ENCODE measurements around the gene TRERF1. TPM values are rescaled to one million over a fixed set of nuclear protein-coding genes. Genes with fewer than 3 reads are reported as not detected.

TRERF1 gene
- polyA plus RNA-seq, 1 donor (not counting 4 experiments of a cell fraction or from before 2014, with no cell fraction given): 4.8 TPM

- Histone ChIP-seq H4K20me1 (ENCODE audit: control insufficient read depth, extremely low read depth, insufficient read depth, low read length) (no peaks in the 10 kb centered on the region), H3K9me3 (ENCODE audit: control insufficient read depth, low read depth, low read length) (no peaks in the 10 kb centered on the region), H3K9ac (ENCODE audit: control insufficient read depth, extremely low read depth, insufficient read depth, low read length) (peak overlapping the region; percentile 80), H3K36me3 (ENCODE audit: control insufficient read depth in 2 of 2, extremely low read depth in 1 of 2, insufficient read depth in 2 of 2, low read length in 2 of 2) (no peaks in the 10 kb centered on the region), H3K79me2 (ENCODE audit: control insufficient read depth, insufficient read depth, low read length) (peaks cover 31% of the 10 kb centered on the region), H3K4me1 (ENCODE audit: control insufficient read depth, extremely low read depth, insufficient read depth, low read length) (peaks cover 36% of the 10 kb centered on the region), H3K27ac (ENCODE audit: control insufficient read depth, insufficient read depth, low read length) (peak overlapping the region; percentile 69), H3K4me3 (ENCODE audit: control insufficient read depth in 2 of 3, extremely low read depth in 1 of 3, insufficient read depth in 2 of 3, low read depth in 1 of 3, low read length in 3 of 3) (peak overlapping the region; percentile 69 to 92 (median 81)), H3K4me2 (ENCODE audit: control insufficient read depth, extremely low read depth, insufficient read depth, low read depth, low read length) (peak overlapping the region; percentile 100), H3K27me3 (ENCODE audit: control insufficient read depth, extremely low read depth, insufficient read depth, low read length) (no peaks in the 10 kb centered on the region), H3K9me1 (ENCODE audit: control insufficient read depth, extremely low read depth, insufficient read depth, low read length) (no peaks in the 10 kb centered on the region), H2AFZ (ENCODE audit: control insufficient read depth, low read length) (peak overlapping the region; percentile 80)
- TF ChIP-seq EZH2 (IDR thresholded peaks at IDR 0.05; ENCODE audit: low read length) (no peak), CTCF (optimal IDR thresholded peaks at IDR 0.05 in 1 of 3, IDR thresholded peaks at IDR 0.05 in 1 of 3, conservative IDR thresholded peaks at IDR 0.05 in 1 of 3; ENCODE audit: extremely low read depth in 1 of 3, insufficient read depth in 2 of 3, low read length in 3 of 3) (no peak)
- FAIRE-seq (no peak), DNase-seq (ENCODE audit: low read depth, low spot score) (no peak)
- dilution Hi-C loops (cut with MboI; ENCODE audit: extremely low pct_ligation_motif_present, low sequenced_read_pairs): no loop called here
Measured at GRCh38 chr6:42452171-42453030, 675 bp upstream of the TRERF1 start.

GRCh38 chr6:42450477-42451332, 1.0 kb downstream of the TRERF1 start:
- H3K27ac ChIP-seq (ENCODE audit: control insufficient read depth, insufficient read depth, low read length): peak overlapping the region; percentile 70
- no peaks in the 10 kb centered on the region for H3K36me3 ChIP-seq (ENCODE audit: control insufficient read depth in 2 of 2, extremely low read depth in 1 of 2, insufficient read depth in 2 of 2, low read length in 2 of 2)
- DNase-seq (ENCODE audit: low read depth, low spot score) (no peak), FAIRE-seq (no peak)
- no peaks in the 10 kb centered on the region for H3K9me3 ChIP-seq (ENCODE audit: control insufficient read depth, low read depth, low read length)
- no peak for TF ChIP-seq EZH2 (IDR thresholded peaks at IDR 0.05; ENCODE audit: low read length)
- no peak for TF ChIP-seq CTCF (optimal IDR thresholded peaks at IDR 0.05 in 1 of 3, IDR thresholded peaks at IDR 0.05 in 1 of 3, conservative IDR thresholded peaks at IDR 0.05 in 1 of 3; ENCODE audit: extremely low read depth in 1 of 3, insufficient read depth in 2 of 3, low read length in 3 of 3)
- H3K4me1 ChIP-seq (ENCODE audit: control insufficient read depth, extremely low read depth, insufficient read depth, low read length): peaks cover 36% of the 10 kb centered on the region
- peak overlapping the region; percentile 91 for H2AFZ ChIP-seq (ENCODE audit: control insufficient read depth, low read length)
- peaks cover 46% of the 10 kb centered on the region for H3K79me2 ChIP-seq (ENCODE audit: control insufficient read depth, insufficient read depth, low read length)
- H3K9me1 ChIP-seq (ENCODE audit: control insufficient read depth, extremely low read depth, insufficient read depth, low read length): no peaks in the 10 kb centered on the region
- H3K27me3 ChIP-seq (ENCODE audit: control insufficient read depth, extremely low read depth, insufficient read depth, low read length): no peaks in the 10 kb centered on the region
- H3K4me3 ChIP-seq (ENCODE audit: control insufficient read depth in 2 of 3, extremely low read depth in 1 of 3, insufficient read depth in 2 of 3, low read depth in 1 of 3, low read length in 3 of 3): peak overlapping the region; percentile 69 to 92 (median 81)
- dilution Hi-C loops (cut with MboI; ENCODE audit: extremely low pct_ligation_motif_present, low sequenced_read_pairs): no loop called here
- H4K20me1 ChIP-seq (ENCODE audit: control insufficient read depth, extremely low read depth, insufficient read depth, low read length): no peaks in the 10 kb centered on the region
- peak overlapping the region; percentile 80 for H3K9ac ChIP-seq (ENCODE audit: control insufficient read depth, extremely low read depth, insufficient read depth, low read length)
- peak overlapping the region; percentile 100 for H3K4me2 ChIP-seq (ENCODE audit: control insufficient read depth, extremely low read depth, insufficient read depth, low read depth, low read length)

Measured in keratinocyte (primary cell).